Left ventricle myocardium inferior (tissue), 1 donor: Measurements from ENCODE around the gene VSIG2. TPM values are rescaled to one million over a fixed set of nuclear protein-coding genes. Genes with fewer than 3 reads are reported as not detected.

Source experiments
- DNase-seq: peaks from one replicate; pipeline ENCODE4 v3.0.0-alpha.2; 2020
- H3K27ac ChIP-seq: fragments of 200-600 bp; replicated peaks from 2 replicates; pipeline ENCODE4 v1.8.0; 2021
- H3K27me3 ChIP-seq: fragments of 200-600 bp; 2 replicates; pipeline ENCODE4 v1.8.0; 2021; ENCODE audit warnings: low read depth
- H3K36me3 ChIP-seq: fragments of 200-600 bp; 2 replicates; pipeline ENCODE4 v1.8.0; 2021
- H3K4me1 ChIP-seq: fragments of 200-600 bp; 2 replicates; pipeline ENCODE4 v1.8.0; 2021
- H3K4me3 ChIP-seq: fragments of 200-600 bp; 2 replicates; pipeline ENCODE4 v1.8.0; 2021; ENCODE audit warnings: mild to moderate bottlenecking, moderate library complexity
- H3K9me3 ChIP-seq: fragments of 200-600 bp; replicated peaks from 2 replicates; pipeline ENCODE4 v1.8.0; 2021
- intact Hi-C: fragments of 100-400 bp; cut with micrococcal nuclease; formaldehyde crosslinking; loops from one replicate; pipeline ENCODE4 v1.11.0; 2022
- total RNA-seq: library from RNA; stranded (reverse); fragmentation: NEBNext Ultra II Directional; extraction: Animal tissue kit (Norgen Biotek cat#: 25700); gene quantifications from one replicate; pipeline ENCODE4 v1.2.1, GENCODE V29; 2021
- TF ChIP-seq, protein P1 (sequence below): fragments of 200-600 bp; IDR thresholded peaks from 2 replicates; pipeline ENCODE4 v1.8.0; 2021; ENCODE audit warnings: antibody characterized with exemption, mild to moderate bottlenecking, borderline replicate concordance
- donor health status: DM: no; HTN: yes; CAD: no; lungs with severe emphysema.

Gene VSIG2
- total RNA-seq, 1 donor from 2014 or later = 1.2 TPM

DNA sequence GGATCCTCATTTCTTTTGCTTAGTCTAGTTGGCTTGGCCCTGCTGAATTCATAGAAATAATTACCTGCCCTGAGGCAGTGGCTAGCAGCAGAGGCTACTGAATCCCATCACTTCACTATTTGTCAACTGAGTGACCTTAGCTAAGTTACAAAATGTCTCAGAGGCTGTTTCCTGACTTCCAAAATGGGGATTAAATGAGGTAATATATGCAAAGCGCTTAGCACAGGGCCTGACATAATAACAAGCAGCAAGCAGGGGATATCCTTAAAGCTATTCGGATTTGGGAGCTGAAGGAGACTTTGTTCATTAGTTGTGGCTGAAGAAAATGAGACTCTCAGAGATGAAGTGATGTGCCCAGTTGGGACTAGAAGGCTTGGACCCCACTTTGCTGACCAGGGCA is 9.5 kb downstream of the VSIG2 start:
- DNase-seq = no peak
- no peaks in the 10 kb centered on the region for H3K9me3 ChIP-seq
- no peak overlapping the region for H3K27ac ChIP-seq
- peaks cover 93% of the 10 kb centered on the region for H3K27me3 ChIP-seq
- intact Hi-C loops = no loop called here
- no peaks in the 10 kb centered on the region for H3K36me3 ChIP-seq
- H3K4me1 ChIP-seq = peaks cover 44% of the 10 kb centered on the region
- TF ChIP-seq, protein P1, sequence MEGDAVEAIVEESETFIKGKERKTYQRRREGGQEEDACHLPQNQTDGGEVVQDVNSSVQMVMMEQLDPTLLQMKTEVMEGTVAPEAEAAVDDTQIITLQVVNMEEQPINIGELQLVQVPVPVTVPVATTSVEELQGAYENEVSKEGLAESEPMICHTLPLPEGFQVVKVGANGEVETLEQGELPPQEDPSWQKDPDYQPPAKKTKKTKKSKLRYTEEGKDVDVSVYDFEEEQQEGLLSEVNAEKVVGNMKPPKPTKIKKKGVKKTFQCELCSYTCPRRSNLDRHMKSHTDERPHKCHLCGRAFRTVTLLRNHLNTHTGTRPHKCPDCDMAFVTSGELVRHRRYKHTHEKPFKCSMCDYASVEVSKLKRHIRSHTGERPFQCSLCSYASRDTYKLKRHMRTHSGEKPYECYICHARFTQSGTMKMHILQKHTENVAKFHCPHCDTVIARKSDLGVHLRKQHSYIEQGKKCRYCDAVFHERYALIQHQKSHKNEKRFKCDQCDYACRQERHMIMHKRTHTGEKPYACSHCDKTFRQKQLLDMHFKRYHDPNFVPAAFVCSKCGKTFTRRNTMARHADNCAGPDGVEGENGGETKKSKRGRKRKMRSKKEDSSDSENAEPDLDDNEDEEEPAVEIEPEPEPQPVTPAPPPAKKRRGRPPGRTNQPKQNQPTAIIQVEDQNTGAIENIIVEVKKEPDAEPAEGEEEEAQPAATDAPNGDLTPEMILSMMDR = no peak
- H3K4me3 ChIP-seq = no peak overlapping the region

DNA sequence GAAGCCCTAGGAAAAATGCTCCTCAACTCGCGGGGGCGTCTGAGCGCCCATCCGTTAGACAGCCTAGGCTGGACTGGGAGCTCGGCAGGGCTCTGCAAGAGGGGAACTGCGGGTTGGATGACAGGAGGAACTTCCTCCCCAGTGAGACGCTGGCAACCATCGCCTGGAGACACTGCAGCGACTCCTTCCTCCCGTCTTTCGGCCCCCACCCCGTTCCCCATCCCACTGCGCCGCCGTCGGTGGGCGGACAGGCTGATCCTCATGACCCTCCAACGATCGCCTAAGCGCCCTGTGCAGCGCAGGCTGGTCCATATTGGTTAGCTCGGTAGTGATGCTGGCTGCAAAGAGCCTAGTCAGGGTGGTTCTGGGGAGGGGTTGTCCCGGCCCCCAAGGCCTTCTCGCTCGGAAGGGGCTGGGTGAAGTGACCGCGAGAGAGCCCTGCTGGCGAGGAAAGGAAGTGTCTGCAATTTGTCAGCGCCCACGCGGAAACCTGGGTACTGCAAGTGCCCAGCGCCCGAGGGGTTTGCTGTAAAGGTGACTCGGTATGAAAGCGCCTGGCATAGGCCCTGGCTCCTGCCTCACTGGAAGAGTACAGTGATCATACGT is 11.7 kb downstream of the VSIG2 start:
- DNase-seq = peak; percentile 40
- Histone ChIP-seq H3K9me3 (no peaks in the 10 kb centered on the region), H3K4me1 (peaks cover 23% of the 10 kb centered on the region), H3K27me3 (peaks cover 80% of the 10 kb centered on the region), H3K27ac (peak overlapping the region; percentile 44), H3K4me3 (peak overlapping the region; percentile 76), H3K36me3 (no peaks in the 10 kb centered on the region)
- intact Hi-C loops = no loop called here
- TF ChIP-seq, protein P1 = peak; percentile 62

DNA sequence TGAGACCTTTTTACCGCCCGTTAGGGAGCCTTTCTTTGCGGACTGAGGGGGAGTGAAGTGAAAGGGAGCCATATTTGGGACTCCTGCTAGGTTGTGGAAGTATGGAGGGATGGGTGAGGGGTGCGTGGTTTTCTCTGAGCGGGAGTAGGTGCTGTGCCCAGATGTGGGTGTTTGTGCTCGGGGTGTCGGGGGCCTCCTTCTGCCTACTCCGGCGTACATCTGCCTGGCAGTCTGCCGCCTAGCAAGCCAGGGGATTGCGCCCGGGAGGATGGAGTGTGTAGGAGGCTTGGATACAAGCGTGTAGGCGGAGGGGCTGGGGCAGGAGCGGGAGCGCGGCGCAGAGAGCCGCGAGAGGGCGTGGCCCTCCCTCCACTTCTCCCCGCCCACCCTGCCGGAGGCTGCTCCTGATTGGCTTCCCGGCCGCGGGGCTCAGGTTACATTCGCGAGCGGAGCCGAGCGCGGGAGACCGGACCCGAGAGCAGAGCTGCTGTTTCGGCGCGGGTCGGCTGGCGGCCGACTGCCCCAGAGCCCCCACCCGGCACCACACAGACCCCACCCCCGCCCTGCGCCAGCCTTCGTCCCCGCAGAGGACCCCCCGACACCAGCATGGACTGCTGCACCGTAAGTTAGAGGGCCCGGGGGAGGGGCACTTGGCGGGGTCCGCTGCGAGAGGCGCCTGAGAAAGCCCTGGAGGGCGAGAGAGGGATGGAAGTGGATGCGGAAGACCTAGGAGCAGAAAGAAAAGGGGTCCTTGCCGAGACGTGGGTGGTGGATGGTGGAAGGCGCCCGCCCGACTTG is 12.4 kb downstream of the VSIG2 start, which contains the start of gene NRGN:
TSS of gene NRGN (plus strand) at position 464 of the 798 bp plus-strand sequence. CDS start at position 607, 143 bp downstream.
- peak; percentile 93 for DNase-seq
- peaks cover 73% of the 10 kb centered on the region for H3K27me3 ChIP-seq
- H3K27ac ChIP-seq = peak within 1 kb of the TSS; percentile 44
- H3K4me3 ChIP-seq = peak within 1 kb of the TSS; percentile 76
- no peaks in the 10 kb centered on the region for H3K9me3 ChIP-seq
- TF ChIP-seq, protein P1 = no peak
- peaks cover 22% of the 10 kb centered on the region for H3K4me1 ChIP-seq
- intact Hi-C loops = no loop called here
- no peaks in the 10 kb centered on the region for H3K36me3 ChIP-seq

- peak overlapping the region; percentile 76 for H3K4me3 ChIP-seq
- peak overlapping the region; percentile 44 for H3K27ac ChIP-seq
- no peaks in the 10 kb centered on the region for H3K9me3 ChIP-seq
- no peaks in the 10 kb centered on the region for H3K36me3 ChIP-seq
- TF ChIP-seq, protein P1 = no peak
- peaks cover 22% of the 10 kb centered on the region for H3K4me1 ChIP-seq
- DNase-seq = no peak
- H3K27me3 ChIP-seq = peaks cover 65% of the 10 kb centered on the region
- intact Hi-C loops = no loop called here
These were observed 13.2 kb downstream of the VSIG2 start for GRCh38 chr11:124738713-124739478.

DNA sequence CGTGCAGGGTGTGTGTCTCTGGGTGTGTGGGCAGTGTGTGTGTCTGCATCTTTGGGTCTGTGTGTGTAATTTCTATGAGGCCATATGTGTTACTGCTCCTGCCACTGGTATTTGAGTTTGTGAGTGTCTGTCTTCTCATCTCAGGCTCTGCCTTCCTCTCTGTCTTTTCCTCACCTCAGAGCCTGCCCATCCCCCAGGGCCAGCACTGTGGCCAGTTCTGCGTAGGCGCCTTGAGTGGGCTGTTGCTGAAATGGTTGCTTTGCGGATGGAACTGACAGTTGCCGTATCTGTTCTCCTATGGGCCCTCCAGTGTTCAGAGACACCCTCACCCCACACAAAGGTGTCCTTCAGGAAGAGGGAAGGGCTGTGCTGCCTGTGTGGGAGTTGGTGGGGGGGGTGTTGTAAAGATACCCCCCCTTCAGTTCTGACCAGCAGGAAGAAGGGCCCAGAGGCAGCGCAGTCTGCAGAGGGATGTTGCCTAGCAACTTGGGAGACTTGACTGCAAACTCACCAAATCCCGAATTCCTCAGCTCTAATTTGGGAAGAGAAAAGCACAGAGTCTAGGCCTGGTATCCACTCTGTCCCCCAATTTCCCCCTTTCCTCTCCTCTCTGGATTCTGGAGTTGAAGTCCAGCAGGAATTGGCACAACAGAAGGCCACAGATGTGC is 14.3 kb downstream of the VSIG2 start:
- no peak for DNase-seq
- Histone ChIP-seq H3K4me3 (no peak overlapping the region), H3K27me3 (peaks cover 54% of the 10 kb centered on the region), H3K27ac (no peak overlapping the region), H3K9me3 (no peaks in the 10 kb centered on the region), H3K4me1 (peaks cover 22% of the 10 kb centered on the region), H3K36me3 (no peaks in the 10 kb centered on the region)
- intact Hi-C loops = no loop called here
- TF ChIP-seq, protein P1 = no peak
